Keratinocyte (primary cell): ENCODE results near the gene SOX5.

Source experiments
- EZH2 ChIP-seq: IDR thresholded peaks from one replicate; pipeline ENCODE4 v1.6.1; 2012; ENCODE audit warnings: inconsistent platforms, mild to moderate bottlenecking, low read length, moderate library complexity
- TF ChIP-seq, protein P1 (sequence below), 3 experiments: IDR thresholded peaks in 1 of 3; conservative IDR thresholded peaks in 1 of 3; optimal IDR thresholded peaks in 1 of 3; 2 replicates in 2 of 3; 3 replicates in 1 of 3; pipeline versions ENCODE3 to v1.5.1; 2011; ENCODE audit warnings: low read length in 3 of 3, mild to moderate bottlenecking in 3 of 3, moderate library complexity in 2 of 3, control low read depth in 1 of 3, inconsistent platforms in 1 of 3; ENCODE audit not compliant: insufficient read depth in 2 of 3; ENCODE audit errors: extremely low read depth in 1 of 3

DNA sequence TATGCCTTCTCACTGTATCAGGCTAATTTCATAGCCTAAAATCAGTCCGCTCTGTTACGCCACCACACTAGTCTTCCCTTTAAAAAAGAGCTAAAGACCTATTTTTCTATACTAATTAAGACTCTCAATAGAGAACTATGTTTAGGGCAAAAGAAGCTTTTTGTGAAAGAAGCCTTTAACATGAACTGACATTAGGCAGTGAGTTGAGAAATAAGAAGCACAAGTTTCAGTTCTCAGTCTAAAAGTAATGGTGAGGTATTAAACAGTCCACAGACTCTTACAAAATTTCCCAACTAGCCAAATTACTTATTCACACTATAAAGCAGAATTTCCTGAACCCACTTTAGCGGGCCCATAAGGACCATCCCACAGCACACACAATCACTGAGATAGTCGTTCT lies 93.7 kb downstream of the SOX5 start:
- TF ChIP-seq, protein P1, sequence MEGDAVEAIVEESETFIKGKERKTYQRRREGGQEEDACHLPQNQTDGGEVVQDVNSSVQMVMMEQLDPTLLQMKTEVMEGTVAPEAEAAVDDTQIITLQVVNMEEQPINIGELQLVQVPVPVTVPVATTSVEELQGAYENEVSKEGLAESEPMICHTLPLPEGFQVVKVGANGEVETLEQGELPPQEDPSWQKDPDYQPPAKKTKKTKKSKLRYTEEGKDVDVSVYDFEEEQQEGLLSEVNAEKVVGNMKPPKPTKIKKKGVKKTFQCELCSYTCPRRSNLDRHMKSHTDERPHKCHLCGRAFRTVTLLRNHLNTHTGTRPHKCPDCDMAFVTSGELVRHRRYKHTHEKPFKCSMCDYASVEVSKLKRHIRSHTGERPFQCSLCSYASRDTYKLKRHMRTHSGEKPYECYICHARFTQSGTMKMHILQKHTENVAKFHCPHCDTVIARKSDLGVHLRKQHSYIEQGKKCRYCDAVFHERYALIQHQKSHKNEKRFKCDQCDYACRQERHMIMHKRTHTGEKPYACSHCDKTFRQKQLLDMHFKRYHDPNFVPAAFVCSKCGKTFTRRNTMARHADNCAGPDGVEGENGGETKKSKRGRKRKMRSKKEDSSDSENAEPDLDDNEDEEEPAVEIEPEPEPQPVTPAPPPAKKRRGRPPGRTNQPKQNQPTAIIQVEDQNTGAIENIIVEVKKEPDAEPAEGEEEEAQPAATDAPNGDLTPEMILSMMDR (optimal IDR thresholded peaks at IDR 0.05 in 1 of 3, IDR thresholded peaks at IDR 0.05 in 1 of 3, conservative IDR thresholded peaks at IDR 0.05 in 1 of 3; ENCODE audit: extremely low read depth in 1 of 3, insufficient read depth in 2 of 3, low read length in 3 of 3): no peak
- TF ChIP-seq EZH2: no peak
